Hepatocyte (in vitro differentiated cells): ENCODE data around the gene ASXL1.

Experiments used
- CTCF ChIP-seq: fragments of 200-600 bp; sonication (generic); IDR thresholded peaks from 2 replicates; pipeline ENCODE4 v1.5.1; 2016; ENCODE audit warnings: antibody characterized with exemption, mild to moderate bottlenecking; ENCODE audit not compliant: poor library complexity
- EZH2 ChIP-seq: fragments of 200-600 bp; sonication (generic); IDR thresholded peaks from 2 replicates; pipeline ENCODE4 v1.6.1; 2016; ENCODE audit warnings: antibody characterized with exemption, mild to moderate bottlenecking, borderline replicate concordance

- TF ChIP-seq CTCF (no peak), EZH2 (no peak)
Measured at GRCh38 chr20:32467506-32468312, 109.6 kb downstream of the ASXL1 start.
